ENCODE data around the gene PMEL.
"Not testable (repeated sequence)": the region's sequence is repeated elsewhere in the genome, so short reads cannot be mapped to it uniquely, and the experiment has no call there.

PMEL gene

GRCh38 chr12:55919032-55919431 lies 46.8 kb downstream of the PMEL start:
- not testable (repeated sequence) for DNase-seq

- no peak for DNase-seq
Measured at GRCh38 chr12:55915482-55915859, 50.4 kb downstream of the PMEL start.

DNA sequence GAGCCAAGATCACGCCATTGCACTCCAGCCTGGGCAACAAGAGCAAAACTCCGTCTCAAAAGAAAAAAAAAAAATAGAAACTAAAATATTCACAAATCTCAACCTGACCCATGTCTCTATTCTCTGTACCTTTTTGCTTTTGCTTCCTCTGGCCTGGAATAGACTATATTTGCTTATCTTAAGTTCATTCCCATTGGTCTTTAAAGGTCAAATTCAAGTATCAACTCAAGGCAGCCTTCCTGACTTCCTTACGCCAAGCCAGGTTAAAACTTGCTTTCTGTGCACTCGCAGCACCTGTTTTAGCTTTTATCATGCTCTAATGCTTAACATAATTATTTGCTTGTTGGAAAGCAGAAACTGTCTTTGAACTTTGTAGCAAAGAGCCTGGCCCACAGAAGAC lies 52.9 kb downstream of the PMEL start:
- DNase-seq, result no peak

DNA sequence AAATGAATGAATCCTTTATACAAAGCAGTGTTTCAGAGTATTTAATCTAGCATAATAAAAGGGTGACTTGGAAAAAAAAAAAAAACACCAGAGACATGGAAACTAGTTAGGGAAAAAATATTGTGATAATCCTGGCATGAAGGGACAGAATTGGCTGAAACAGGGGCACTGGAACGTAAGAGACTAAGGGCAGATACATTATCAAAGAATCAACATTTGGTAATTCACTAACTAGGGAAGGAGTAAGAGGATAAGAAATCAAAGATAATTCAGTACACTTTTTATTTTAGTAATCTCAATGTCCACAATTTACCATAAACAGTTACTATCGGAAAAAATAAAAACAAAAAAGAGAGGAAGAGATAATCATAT lies 56.3 kb downstream of the PMEL start:
- DNase-seq, result no peak

DNA sequence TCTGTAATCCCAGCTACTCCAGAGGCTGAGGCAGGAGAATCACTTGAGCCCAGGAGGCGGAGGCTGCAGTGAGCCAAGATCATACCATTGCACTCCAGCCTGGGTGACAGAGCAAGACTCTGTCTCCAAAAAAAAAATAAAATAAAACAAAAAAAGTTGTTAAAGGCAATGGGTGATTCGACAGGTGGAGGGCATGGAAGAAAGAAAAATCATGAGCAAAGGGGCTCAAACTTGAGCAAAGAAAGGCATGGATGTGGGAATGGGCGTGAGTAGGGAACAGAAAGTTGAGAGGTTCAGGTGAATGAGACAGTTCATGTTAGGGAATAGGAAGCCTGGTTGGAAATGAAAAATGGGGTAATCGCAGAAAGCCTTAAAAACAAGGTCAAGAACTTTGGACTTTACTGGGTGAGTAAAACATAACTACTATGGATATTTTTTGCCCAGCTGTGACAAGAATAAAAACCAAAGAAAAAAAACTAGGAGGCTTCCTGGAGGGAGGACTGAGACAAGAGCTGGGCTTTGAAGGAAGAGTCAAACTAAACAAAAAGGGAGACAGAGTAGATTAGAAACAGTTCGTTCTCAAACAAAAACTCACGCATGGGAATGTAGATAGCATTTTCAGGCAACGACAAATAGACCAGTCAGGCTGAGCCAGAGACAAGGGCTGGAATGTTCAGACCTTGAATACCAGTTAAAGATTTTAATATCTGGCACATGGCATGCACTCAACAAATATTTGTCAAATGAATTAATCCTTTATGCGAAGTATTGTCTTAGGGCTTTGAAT lies 56.9 kb downstream of the PMEL start:
- no peak for DNase-seq

GRCh38 chr12:55906056-55906455 lies 59.8 kb downstream of the PMEL start:
- DNase-seq, result no peak
